Esophagus muscularis mucosa (tissue), 4 donors: ENCODE results near the gene TMPRSS2. TPM values are rescaled to one million over a fixed set of nuclear protein-coding genes. Genes with fewer than 3 reads are reported as not detected.

Experiments used
- DNase-seq: peaks from one replicate; pipeline ENCODE4 v3.0.0-alpha.2; 2017; ENCODE audit errors: extremely low spot score
- H3K27ac ChIP-seq, 4 donors: fragments of 200-600 bp; sonication (generic); replicated peaks in 1 of 4; 1 replicate in 3 of 4; 2 replicates in 1 of 4; pipeline ENCODE4 v1.5.1; 2016 to 2019; ENCODE audit warnings: mild to moderate bottlenecking in 1 of 4
- H3K27me3 ChIP-seq, 4 donors: fragments of 200-600 bp; sonication (generic); one replicate each; pipeline versions ENCODE4 v1.5.1 to v1.6.0; 2016 to 2019
- H3K36me3 ChIP-seq, 4 donors: fragments of 200-600 bp; sonication (generic); one replicate each; pipeline ENCODE4 v1.5.1; 2016 to 2019
- H3K4me1 ChIP-seq, 4 donors: fragments of 200-600 bp; sonication (generic); one replicate each; pipeline ENCODE4 v1.5.1; 2016 to 2019
- H3K4me3 ChIP-seq, 4 donors: fragments of 200-600 bp; sonication (generic); 1 replicate in 2 of 4; 2 replicates in 2 of 4; pipeline ENCODE4 v1.5.1; 2016 to 2019; ENCODE audit warnings: mild to moderate bottlenecking in 4 of 4, moderate library complexity in 1 of 4
- H3K9me3 ChIP-seq, 4 donors: fragments of 200-600 bp; sonication (generic); 1 replicate in 3 of 4; 2 replicates in 1 of 4; pipeline ENCODE4 v1.5.1; 2016 to 2019
- CTCF ChIP-seq, 3 experiments: fragments of 200-600 bp in 2 of 3; fragments of 450-650 bp in 1 of 3; sonication (generic) in 2 of 3; IDR thresholded peaks; one replicate each; pipeline ENCODE4 v1.5.1; 2017 to 2019; ENCODE audit warnings: antibody characterized with exemption in 3 of 3, mild to moderate bottlenecking in 2 of 3, moderate library complexity in 1 of 3
- EP300 ChIP-seq: sonication (generic); formaldehyde crosslinking; IDR thresholded peaks from one replicate; pipeline ENCODE4 v1.6.1; 2017; ENCODE audit warnings: antibody characterized with exemption
- POLR2A ChIP-seq: fragments of 450-650 bp; IDR thresholded peaks from one replicate; pipeline ENCODE4 v1.6.1; 2017; ENCODE audit warnings: antibody characterized with exemption, moderate library complexity, mild to moderate bottlenecking, low read depth
- POLR2AphosphoS5 ChIP-seq, 2 donors: sonication (generic); formaldehyde crosslinking; IDR thresholded peaks; one replicate each; pipeline ENCODE4 v1.6.1; 2017; ENCODE audit warnings: antibody characterized with exemption in 2 of 2
- WGBS: methylation state at CpG from one replicate; pipeline ENCODE4 v1.1.5; 2018; 5-methylcytosine and 5-hydroxymethylcytosine counted together
- intact Hi-C: fragments of 100-400 bp; cut with DNase I; formaldehyde crosslinking; loops from one replicate; pipeline ENCODE4 v1.15.1; 2023
- total RNA-seq, 4 donors: library from RNA; depleted of rRNA; stranded (reverse); fragments of >200 nt; gene quantifications; one replicate each; pipeline versions ENCODE4 v1.1.0 to v1.2.1, GENCODE V29; 2016

TMPRSS2 gene
- total RNA-seq, 4 donors from 2014 or later, result 0.13 to 0.86 (median 0.42) TPM; not detected in 1

- H3K9me3 ChIP-seq, result no peaks in the 10 kb centered on the region
- H3K36me3 ChIP-seq, result no peaks in the 10 kb centered on the region
- no peak overlapping the region for H3K27ac ChIP-seq
- WGBS, result 84% methylated on average over 8 of the region's 33 CpGs
- H3K27me3 ChIP-seq, result peaks cover 0 to 47% (median 0%) of the 10 kb centered on the region in 4 donors
- intact Hi-C loops, result no loop called here
- no peak for TF ChIP-seq POLR2A
- TF ChIP-seq EP300, result no peak
- no peak for TF ChIP-seq CTCF (IDR thresholded peaks at IDR 0.05)
- no peak for TF ChIP-seq POLR2AphosphoS5 (IDR thresholded peaks at IDR 0.05)
- H3K4me3 ChIP-seq, result no peak overlapping the region
- no peaks in the 10 kb centered on the region for H3K4me1 ChIP-seq
- no peak for DNase-seq
Measured at GRCh38 chr21:41472753-41473548, 35.0 kb downstream of the TMPRSS2 start.

- Histone ChIP-seq H3K4me3 (no peak overlapping the region), H3K36me3 (no peaks in the 10 kb centered on the region), H3K4me1 (peaks cover 0 to 17% (median 12%) of the 10 kb centered on the region in 4 donors), H3K9me3 (no peaks in the 10 kb centered on the region), H3K27me3 (peaks cover 0 to 46% (median 0%) of the 10 kb centered on the region in 4 donors), H3K27ac (no peak overlapping the region)
- intact Hi-C loops, result no loop called here
- 55% methylated on average over 4 of the region's 5 CpGs for WGBS
- TF ChIP-seq CTCF (IDR thresholded peaks at IDR 0.05) (no peak), POLR2A (no peak), POLR2AphosphoS5 (IDR thresholded peaks at IDR 0.05) (no peak), EP300 (no peak)
- no peak for DNase-seq
Measured at GRCh38 chr21:41470054-41470453, 37.9 kb downstream of the TMPRSS2 start.

DNA sequence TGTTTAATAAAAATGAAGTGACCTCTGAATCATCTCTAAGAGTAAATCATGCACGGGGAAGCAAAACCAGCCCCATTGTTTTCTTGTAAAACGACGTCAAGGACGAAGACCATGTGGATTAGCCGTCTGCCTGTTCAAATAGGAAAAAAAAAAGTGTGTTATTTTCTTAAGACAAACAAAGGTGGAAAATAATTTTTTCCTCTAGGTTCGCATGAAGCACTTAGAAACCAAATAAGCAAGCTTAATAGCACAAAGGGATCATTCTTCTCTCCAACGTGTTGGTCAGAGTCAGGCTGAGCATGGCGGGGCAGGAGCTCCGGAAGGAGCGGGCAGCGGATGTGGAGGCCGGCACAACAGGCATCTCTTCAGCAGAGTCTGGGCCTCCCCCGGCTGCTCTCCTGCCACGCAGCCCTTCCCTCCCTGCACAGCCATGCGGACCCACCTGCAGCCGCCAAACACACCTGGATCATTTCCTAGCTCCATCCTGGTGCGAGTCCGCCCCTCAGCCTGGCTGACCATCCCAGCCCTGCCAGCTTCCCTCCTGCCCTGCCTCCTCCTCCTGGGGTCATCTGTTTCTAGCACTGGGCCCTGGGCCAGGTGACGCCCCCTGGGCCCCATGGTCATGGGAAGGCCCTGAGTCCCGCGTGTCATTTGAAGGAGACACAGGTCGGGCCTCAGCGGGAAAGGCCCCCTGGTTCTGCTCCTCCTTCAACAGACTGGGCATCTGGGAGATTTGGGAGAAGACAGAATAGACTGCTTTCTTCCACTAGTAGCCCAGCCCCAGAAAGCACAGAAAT is 41.7 kb downstream of the TMPRSS2 start:
- Histone ChIP-seq H3K9me3 (no peaks in the 10 kb centered on the region), H3K4me3 (no peak overlapping the region), H3K27ac (no peak overlapping the region), H3K27me3 (peaks cover 0 to 21% (median 0%) of the 10 kb centered on the region in 4 donors), H3K36me3 (no peaks in the 10 kb centered on the region), H3K4me1 (peaks cover 0 to 17% (median 12%) of the 10 kb centered on the region in 4 donors)
- WGBS, result 83% methylated on average over 23 of the region's 23 CpGs
- no peak for TF ChIP-seq EP300
- TF ChIP-seq POLR2A, result no peak
- no peak for TF ChIP-seq POLR2AphosphoS5 (IDR thresholded peaks at IDR 0.05)
- TF ChIP-seq CTCF (IDR thresholded peaks at IDR 0.05), result no peak
- intact Hi-C loops, result no loop called here
- no peak for DNase-seq

DNA sequence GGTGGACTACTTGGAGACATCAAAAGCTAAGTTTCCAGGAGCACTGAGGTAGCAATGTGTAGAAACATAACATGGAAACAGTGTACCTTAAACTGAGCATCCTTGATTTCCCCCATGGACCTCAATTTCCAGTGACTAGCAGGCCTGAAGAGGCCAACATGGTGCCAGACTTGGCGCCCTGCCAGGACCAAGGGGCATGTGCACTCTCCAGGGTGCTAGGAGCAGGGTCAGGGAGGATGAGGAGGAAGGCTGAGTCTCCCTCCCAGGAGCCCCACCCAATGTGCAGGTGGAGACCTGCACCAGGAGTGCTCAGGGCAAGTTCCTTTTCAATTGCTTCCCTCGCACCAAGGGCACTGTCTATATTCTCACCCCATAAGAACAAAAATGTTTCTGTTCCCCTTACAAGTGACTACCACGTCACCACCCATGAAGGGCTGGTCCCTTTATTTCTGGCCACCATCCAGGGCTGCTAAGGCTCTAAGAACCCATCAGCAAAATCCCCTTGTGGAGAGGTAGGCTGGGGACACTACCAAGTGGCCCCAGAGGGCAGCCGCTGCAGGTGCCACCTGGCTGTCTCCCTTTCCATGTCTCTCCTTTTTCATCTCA is 42.7 kb downstream of the TMPRSS2 start:
- no peak for TF ChIP-seq CTCF (IDR thresholded peaks at IDR 0.05)
- no peak for TF ChIP-seq POLR2A
- TF ChIP-seq EP300, result no peak
- TF ChIP-seq POLR2AphosphoS5 (IDR thresholded peaks at IDR 0.05), result no peak
- Histone ChIP-seq H3K27ac (no peak overlapping the region), H3K4me1 (peaks cover 0 to 27% (median 14%) of the 10 kb centered on the region in 4 donors), H3K27me3 (peaks cover 0 to 12% (median 0%) of the 10 kb centered on the region in 4 donors), H3K4me3 (no peak overlapping the region), H3K36me3 (no peaks in the 10 kb centered on the region), H3K9me3 (no peaks in the 10 kb centered on the region)
- intact Hi-C loops, result no loop called here
- DNase-seq, result no peak
- 86% methylated on average over 4 of the region's 4 CpGs for WGBS
